Measurements from ENCODE around the gene IL36RN. TPM values are rescaled to one million over a fixed set of nuclear protein-coding genes. Genes with fewer than 3 reads are reported as not detected.

IL36RN gene
- total and polyA plus RNA-seq, 7 donors: not detected

DNA sequence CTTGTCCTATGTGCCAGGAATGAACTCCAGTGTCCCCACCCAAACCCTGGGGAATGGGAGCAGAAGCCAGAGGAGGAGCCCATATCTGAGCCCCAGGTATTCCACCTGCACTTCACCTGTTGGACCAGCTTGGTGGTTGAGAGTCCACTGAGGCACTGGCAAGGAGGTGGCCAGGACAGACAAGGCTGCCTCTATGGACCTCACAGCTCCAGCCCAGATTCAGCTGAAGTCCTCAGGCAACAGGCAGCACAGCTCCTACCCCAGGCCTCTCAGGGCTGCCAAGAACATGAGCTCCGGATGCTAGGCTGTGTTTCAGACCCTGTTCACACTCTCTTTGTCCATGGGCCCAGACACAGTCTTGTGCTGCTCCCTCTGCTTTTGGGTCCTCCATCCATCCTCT is 5.9 kb downstream of the IL36RN start:
- TF ChIP-seq, protein P1, sequence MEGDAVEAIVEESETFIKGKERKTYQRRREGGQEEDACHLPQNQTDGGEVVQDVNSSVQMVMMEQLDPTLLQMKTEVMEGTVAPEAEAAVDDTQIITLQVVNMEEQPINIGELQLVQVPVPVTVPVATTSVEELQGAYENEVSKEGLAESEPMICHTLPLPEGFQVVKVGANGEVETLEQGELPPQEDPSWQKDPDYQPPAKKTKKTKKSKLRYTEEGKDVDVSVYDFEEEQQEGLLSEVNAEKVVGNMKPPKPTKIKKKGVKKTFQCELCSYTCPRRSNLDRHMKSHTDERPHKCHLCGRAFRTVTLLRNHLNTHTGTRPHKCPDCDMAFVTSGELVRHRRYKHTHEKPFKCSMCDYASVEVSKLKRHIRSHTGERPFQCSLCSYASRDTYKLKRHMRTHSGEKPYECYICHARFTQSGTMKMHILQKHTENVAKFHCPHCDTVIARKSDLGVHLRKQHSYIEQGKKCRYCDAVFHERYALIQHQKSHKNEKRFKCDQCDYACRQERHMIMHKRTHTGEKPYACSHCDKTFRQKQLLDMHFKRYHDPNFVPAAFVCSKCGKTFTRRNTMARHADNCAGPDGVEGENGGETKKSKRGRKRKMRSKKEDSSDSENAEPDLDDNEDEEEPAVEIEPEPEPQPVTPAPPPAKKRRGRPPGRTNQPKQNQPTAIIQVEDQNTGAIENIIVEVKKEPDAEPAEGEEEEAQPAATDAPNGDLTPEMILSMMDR (IDR thresholded peaks at IDR 0.05): no peak
- no peak for DNase-seq

DNA sequence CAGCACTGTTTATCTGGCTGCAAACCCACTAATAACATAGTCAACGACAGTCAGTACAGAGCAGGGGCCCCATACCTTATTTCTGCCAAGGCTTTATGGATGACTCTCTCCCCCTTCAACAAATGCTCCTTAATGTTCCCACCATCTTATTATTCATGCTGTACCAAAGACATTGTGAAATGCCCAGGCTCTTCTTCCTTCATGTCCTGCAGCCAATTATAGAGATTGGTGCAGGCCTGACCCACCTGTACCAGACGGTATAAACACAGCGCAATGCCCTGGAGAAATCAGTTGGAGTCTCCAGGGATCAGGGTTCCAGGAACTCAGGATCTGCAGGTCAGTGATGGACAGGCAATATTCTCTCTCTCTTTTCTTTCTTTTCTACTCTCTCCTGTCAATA is 8.7 kb downstream of the IL36RN start, which contains the start of gene IL1F10:
Gene IL1F10 (plus strand): TSS at position 290 of the 400 bp plus-strand sequence. CDS start 4,769 bp downstream, outside the sequence.
- ATAC-seq (no peak), DNase-seq (no peak)
- Histone ChIP-seq H3K4me1 (no peaks in the 10 kb centered on the region), H3K27ac (no peak within 1 kb of the TSS), H3K27me3 (ENCODE audit: insufficient read depth in 3 of 3, low read length in 2 of 3) (peaks cover 0 to 4% (median 4%) of the 10 kb centered on the region in 3 donors), H3K9me3 (no peaks in the 10 kb centered on the region), H3K36me3 (ENCODE audit: insufficient read depth in 1 of 2, low read depth in 1 of 2) (no peaks in the 10 kb centered on the region), H3K4me3 (no peak within 1 kb of the TSS)
- TF ChIP-seq, protein P1 (IDR thresholded peaks at IDR 0.05): no peak
- intact Hi-C loops (cut with DNase I): no loop called here
- WGBS, 3 donors: 85 to 89% (median 86%) methylated on average over 3 of the region's 3 CpGs

More for the DNA sequence above, 5.9 kb downstream of the IL36RN start:
- intact Hi-C loops (cut with DNase I): no loop called here
- Histone ChIP-seq H3K4me1 (no peaks in the 10 kb centered on the region), H3K27ac (no peak overlapping the region), H3K36me3 (ENCODE audit: insufficient read depth in 1 of 2, low read depth in 1 of 2) (no peaks in the 10 kb centered on the region), H3K9me3 (no peaks in the 10 kb centered on the region), H3K4me3 (no peak overlapping the region), H3K27me3 (ENCODE audit: insufficient read depth in 3 of 3, low read length in 2 of 3) (peaks cover 0 to 4% (median 4%) of the 10 kb centered on the region in 3 donors)
- 73 to 95% (median 87%) methylated on average over 1 of the region's 1 CpG for WGBS, 3 donors
- no peak for ATAC-seq

DNA sequence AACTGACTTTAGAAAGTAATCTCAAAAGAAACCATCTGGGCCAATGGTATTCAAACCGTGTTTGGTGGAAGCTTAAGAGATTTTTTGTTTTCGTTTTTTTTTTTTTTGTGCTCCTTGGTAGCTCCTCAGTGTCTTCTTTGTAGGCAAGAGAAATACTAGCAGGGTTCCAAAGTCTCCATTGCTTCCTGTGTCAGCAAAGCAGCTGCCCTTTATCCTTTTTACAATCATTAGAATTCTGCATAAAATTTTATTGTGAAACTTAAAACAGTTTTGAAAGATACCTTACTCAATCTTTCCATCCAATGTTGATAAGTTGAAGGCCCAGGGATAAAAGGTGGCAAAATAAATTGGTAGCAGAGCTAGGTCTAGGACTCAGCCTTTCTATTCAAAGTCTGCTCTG is 9.3 kb downstream of the IL36RN start:
- Histone ChIP-seq H3K9me3 (no peaks in the 10 kb centered on the region), H3K27me3 (ENCODE audit: insufficient read depth in 3 of 3, low read length in 2 of 3) (peaks cover 0 to 4% (median 4%) of the 10 kb centered on the region in 3 donors), H3K36me3 (ENCODE audit: insufficient read depth in 1 of 2, low read depth in 1 of 2) (no peaks in the 10 kb centered on the region), H3K27ac (no peak overlapping the region), H3K4me1 (no peaks in the 10 kb centered on the region), H3K4me3 (no peak overlapping the region)
- DNase-seq: no peak
- intact Hi-C loops (cut with DNase I): no loop called here
- no peak for ATAC-seq
- TF ChIP-seq, protein P1 (IDR thresholded peaks at IDR 0.05): no peak
- 68 to 79% (median 73%) methylated on average over 2 of the region's 2 CpGs for WGBS, 3 donors

DNA sequence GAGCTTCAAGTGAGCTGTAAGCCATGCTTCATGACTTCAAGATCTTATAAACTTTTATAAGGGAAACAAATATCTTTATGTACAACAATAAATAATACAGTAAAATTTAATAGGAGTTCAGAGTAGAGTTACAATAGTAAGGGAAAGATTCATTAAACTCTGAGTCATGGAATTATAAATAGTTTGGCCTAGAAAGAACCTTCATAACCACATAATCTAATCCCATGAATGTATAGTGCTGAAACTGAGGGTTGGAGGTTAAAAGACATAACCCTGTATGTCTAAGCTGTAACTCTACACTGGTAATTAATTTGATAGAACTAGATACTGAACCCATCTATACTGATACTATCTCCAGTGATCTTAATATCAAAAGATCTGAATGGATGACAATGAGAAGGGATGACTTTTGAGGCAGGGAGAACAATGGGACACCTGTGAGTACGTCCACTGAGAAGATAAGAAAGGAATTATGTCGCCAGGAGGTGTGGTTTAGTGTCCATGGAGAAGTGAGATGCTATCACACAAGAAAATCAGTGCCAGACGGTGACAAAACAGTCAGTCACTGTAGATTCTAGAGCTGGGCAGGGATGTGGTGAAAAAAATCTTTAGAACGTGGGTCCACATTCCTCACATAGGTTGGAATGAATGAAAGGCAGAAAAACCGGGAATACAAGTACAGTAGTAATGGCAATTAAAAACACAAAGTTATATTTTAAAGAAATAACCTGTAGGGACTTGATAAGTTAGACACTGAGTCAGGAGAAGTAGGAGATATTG is 9.9 kb downstream of the IL36RN start:
- H3K4me3 ChIP-seq: no peak overlapping the region
- intact Hi-C loops (cut with DNase I): no loop called here
- peaks cover 0 to 2% (median 2%) of the 10 kb centered on the region in 3 donors for H3K27me3 ChIP-seq (ENCODE audit: insufficient read depth in 3 of 3, low read length in 2 of 3)
- WGBS, 3 donors: 26 to 47% (median 41%) methylated on average over 5 of the region's 5 CpGs
- TF ChIP-seq, protein P1 (IDR thresholded peaks at IDR 0.05): no peak
- H3K4me1 ChIP-seq: no peaks in the 10 kb centered on the region
- ATAC-seq (no peak), DNase-seq (no peak)
- H3K36me3 ChIP-seq (ENCODE audit: insufficient read depth in 1 of 2, low read depth in 1 of 2): no peaks in the 10 kb centered on the region
- no peak overlapping the region for H3K27ac ChIP-seq
- H3K9me3 ChIP-seq: no peaks in the 10 kb centered on the region
